Fibroblast of mammary gland (primary cell): ENCODE results near the gene TRIM56.
A peak's percentile ranks its signal among the peaks of the same experiment; 100 is the strongest.
"Not testable (repeated sequence)": the region's sequence is repeated elsewhere in the genome, so short reads cannot be mapped to it uniquely, and the experiment has no call there.

Experiments
- DNase-seq: peaks from one replicate; pipeline ENCODE4 v3.0.0-alpha.2; 2010; ENCODE audit warnings: low read depth
- H3K4me3 ChIP-seq: 2 replicates; pipeline ENCODE4 v1.5.1; 2011; ENCODE audit warnings: low read depth, mild to moderate bottlenecking, low read length, moderate library complexity; ENCODE audit not compliant: control insufficient read depth
- TF ChIP-seq, protein P1 (sequence below): conservative IDR thresholded peaks from 2 replicates; pipeline ENCODE4 v1.5.1; 2011; ENCODE audit warnings: low read depth, low read length, inconsistent platforms; ENCODE audit not compliant: control insufficient read depth, insufficient read depth

Gene TRIM56

GRCh38 chr7:101081432-101081831 lies 3.8 kb upstream of the TRIM56 start:
- DNase-seq = no peak
- H3K4me3 ChIP-seq = no peak overlapping the region
- TF ChIP-seq, protein P1, sequence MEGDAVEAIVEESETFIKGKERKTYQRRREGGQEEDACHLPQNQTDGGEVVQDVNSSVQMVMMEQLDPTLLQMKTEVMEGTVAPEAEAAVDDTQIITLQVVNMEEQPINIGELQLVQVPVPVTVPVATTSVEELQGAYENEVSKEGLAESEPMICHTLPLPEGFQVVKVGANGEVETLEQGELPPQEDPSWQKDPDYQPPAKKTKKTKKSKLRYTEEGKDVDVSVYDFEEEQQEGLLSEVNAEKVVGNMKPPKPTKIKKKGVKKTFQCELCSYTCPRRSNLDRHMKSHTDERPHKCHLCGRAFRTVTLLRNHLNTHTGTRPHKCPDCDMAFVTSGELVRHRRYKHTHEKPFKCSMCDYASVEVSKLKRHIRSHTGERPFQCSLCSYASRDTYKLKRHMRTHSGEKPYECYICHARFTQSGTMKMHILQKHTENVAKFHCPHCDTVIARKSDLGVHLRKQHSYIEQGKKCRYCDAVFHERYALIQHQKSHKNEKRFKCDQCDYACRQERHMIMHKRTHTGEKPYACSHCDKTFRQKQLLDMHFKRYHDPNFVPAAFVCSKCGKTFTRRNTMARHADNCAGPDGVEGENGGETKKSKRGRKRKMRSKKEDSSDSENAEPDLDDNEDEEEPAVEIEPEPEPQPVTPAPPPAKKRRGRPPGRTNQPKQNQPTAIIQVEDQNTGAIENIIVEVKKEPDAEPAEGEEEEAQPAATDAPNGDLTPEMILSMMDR = no peak

GRCh38 chr7:101084865-101085161 lies 468 bp upstream of the TRIM56 start:
- H3K4me3 ChIP-seq = peak overlapping the region; percentile 84
- no peak for DNase-seq
- TF ChIP-seq, protein P1 = no peak

GRCh38 chr7:101087334-101088068 lies 2.2 kb downstream of the TRIM56 start:
- DNase-seq = no peak
- no peak overlapping the region for H3K4me3 ChIP-seq
- TF ChIP-seq, protein P1 = no peak

DNA sequence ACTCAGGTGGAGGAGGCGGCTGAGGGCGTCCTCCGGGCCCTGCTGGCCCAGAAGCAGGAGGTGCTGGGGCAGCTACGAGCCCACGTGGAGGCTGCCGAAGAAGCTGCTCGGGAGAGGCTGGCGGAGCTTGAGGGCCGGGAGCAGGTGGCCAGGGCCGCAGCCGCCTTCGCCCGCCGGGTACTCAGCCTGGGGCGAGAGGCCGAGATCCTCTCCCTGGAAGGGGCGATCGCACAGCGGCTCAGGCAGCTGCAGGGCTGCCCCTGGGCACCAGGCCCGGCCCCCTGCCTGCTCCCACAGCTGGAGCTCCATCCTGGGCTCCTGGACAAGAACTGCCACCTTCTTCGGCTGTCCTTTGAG lies 2.8 kb downstream of the TRIM56 start:
- DNase-seq = no peak
- TF ChIP-seq, protein P1 = no peak
- no peak overlapping the region for H3K4me3 ChIP-seq

- no peak for DNase-seq
- no peak overlapping the region for H3K4me3 ChIP-seq
- TF ChIP-seq, protein P1 = no peak
These were observed 3.7 kb downstream of the TRIM56 start for GRCh38 chr7:101088858-101089529.

GRCh38 chr7:101089876-101090275 lies 4.6 kb downstream of the TRIM56 start:
- TF ChIP-seq, protein P1 = no peak
- H3K4me3 ChIP-seq = no peak overlapping the region

DNA sequence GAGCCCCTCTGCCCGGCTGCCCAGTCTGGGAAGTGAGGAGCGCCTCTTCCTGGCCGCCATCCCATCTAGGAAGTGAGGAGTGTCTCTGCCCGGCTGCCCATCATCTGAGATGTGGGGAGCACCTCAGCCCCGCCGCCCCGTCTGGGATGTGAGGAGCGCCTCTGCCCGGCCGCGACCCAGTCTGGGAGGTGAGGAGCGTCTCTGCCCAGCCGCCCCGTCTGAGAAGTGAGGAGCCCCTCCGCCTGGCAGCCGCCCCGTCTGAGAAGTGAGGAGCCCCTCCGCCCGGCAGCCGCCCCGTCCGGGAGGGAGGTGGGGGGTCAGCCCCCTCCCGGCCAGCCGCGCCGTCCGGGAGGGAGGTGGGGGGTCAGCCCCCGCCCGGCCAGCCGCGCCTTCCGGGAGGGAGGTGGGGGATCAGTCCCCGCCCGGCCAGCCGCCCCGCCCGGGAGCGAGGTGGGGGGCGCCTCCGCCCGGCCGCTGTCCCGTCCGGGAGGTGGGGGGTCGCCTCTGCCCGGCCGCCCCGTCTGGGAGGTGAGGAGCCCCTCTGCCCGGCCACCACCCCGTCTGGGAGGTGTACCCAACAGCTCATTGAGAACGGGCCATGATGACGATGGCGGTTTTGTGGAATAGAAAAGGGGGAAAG lies 7.1 kb downstream of the TRIM56 start:
- not testable (repeated sequence) for H3K4me3 ChIP-seq, DNase-seq

More at GRCh38 chr7:101089876-101090275, 4.6 kb downstream of the TRIM56 start:
- DNase-seq = no peak
